ENCODE data around the gene MDFIC. TPM values are rescaled to one million over a fixed set of nuclear protein-coding genes. Genes with fewer than 3 reads are reported as not detected.

Gene MDFIC
- total RNA-seq, 1 experiment from 2014 or later = 7.3 TPM

DNA sequence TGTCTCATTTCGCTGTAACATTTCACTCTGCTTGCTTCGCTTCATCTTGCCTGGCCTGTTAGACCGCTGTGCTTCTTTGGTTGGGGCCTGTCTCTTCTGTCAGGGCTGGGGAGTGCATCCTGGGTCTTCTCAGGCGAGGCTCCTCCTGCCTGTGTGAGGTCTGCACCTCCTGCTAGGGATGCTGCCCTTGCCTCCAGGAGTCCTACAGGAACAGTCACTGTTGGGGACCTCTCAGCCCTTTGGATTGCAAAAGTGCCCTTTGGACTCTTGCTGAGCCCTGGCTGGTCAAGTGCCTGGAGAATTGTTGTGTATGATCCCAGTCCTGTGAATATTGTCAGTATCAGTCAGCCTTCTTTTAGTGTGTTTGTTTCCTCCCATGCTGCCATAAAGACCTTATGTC is 84.1 kb downstream of the MDFIC start:
- in situ Hi-C loops (cut with HindIII; ENCODE audit: low pct_unique_long_range_greater_than_20kb, low sequenced_read_pairs) = no loop called here
- H3K27me3 ChIP-seq (ENCODE audit: control insufficient read depth, insufficient read depth, low read length) = no peaks in the 10 kb centered on the region
- no peak overlapping the region for H3K27ac ChIP-seq (ENCODE audit: low read length)
- BruUV-seq (replicated peaks) = no TSS peak
- intact Hi-C loops (cut with micrococcal nuclease; ENCODE audit: unreplicated experiment) = no loop called here
- H3K36me3 ChIP-seq (ENCODE audit: control insufficient read depth, insufficient read depth, low read length) = no peaks in the 10 kb centered on the region
- no peaks in the 10 kb centered on the region for H3K9me3 ChIP-seq (ENCODE audit: control insufficient read depth, insufficient read depth, low read depth, low read length)
- CTCF ChIA-PET = no interaction called here
- POLR2A ChIA-PET = no interaction called here
- no peak for DNase-seq (ENCODE audit: low read depth, low spot score)
- TF ChIP-seq POLR2AphosphoS5 (IDR thresholded peaks at IDR 0.05; ENCODE audit: low read depth, low read length) (no peak), SIN3A (IDR thresholded peaks at IDR 0.05; ENCODE audit: borderline replicate concordance, insufficient read depth, low read depth, low read length) (no peak)
- TF ChIP-seq, protein P1, sequence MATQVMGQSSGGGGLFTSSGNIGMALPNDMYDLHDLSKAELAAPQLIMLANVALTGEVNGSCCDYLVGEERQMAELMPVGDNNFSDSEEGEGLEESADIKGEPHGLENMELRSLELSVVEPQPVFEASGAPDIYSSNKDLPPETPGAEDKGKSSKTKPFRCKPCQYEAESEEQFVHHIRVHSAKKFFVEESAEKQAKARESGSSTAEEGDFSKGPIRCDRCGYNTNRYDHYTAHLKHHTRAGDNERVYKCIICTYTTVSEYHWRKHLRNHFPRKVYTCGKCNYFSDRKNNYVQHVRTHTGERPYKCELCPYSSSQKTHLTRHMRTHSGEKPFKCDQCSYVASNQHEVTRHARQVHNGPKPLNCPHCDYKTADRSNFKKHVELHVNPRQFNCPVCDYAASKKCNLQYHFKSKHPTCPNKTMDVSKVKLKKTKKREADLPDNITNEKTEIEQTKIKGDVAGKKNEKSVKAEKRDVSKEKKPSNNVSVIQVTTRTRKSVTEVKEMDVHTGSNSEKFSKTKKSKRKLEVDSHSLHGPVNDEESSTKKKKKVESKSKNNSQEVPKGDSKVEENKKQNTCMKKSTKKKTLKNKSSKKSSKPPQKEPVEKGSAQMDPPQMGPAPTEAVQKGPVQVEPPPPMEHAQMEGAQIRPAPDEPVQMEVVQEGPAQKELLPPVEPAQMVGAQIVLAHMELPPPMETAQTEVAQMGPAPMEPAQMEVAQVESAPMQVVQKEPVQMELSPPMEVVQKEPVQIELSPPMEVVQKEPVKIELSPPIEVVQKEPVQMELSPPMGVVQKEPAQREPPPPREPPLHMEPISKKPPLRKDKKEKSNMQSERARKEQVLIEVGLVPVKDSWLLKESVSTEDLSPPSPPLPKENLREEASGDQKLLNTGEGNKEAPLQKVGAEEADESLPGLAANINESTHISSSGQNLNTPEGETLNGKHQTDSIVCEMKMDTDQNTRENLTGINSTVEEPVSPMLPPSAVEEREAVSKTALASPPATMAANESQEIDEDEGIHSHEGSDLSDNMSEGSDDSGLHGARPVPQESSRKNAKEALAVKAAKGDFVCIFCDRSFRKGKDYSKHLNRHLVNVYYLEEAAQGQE (IDR thresholded peaks at IDR 0.05; ENCODE audit: insufficient read depth in 1 of 2, low read depth in 2 of 2, low read length in 1 of 2) = no peak
- TF ChIP-seq, protein P2, sequence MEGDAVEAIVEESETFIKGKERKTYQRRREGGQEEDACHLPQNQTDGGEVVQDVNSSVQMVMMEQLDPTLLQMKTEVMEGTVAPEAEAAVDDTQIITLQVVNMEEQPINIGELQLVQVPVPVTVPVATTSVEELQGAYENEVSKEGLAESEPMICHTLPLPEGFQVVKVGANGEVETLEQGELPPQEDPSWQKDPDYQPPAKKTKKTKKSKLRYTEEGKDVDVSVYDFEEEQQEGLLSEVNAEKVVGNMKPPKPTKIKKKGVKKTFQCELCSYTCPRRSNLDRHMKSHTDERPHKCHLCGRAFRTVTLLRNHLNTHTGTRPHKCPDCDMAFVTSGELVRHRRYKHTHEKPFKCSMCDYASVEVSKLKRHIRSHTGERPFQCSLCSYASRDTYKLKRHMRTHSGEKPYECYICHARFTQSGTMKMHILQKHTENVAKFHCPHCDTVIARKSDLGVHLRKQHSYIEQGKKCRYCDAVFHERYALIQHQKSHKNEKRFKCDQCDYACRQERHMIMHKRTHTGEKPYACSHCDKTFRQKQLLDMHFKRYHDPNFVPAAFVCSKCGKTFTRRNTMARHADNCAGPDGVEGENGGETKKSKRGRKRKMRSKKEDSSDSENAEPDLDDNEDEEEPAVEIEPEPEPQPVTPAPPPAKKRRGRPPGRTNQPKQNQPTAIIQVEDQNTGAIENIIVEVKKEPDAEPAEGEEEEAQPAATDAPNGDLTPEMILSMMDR (IDR thresholded peaks at IDR 0.05) = no peak
- no peak overlapping the region for H3K4me3 ChIP-seq (ENCODE audit: low read depth in 2 of 2, low read length in 2 of 2)
- H3K4me1 ChIP-seq (ENCODE audit: control insufficient read depth, insufficient read depth, low read length) = no peaks in the 10 kb centered on the region
- ATAC-seq = no peak

DNA sequence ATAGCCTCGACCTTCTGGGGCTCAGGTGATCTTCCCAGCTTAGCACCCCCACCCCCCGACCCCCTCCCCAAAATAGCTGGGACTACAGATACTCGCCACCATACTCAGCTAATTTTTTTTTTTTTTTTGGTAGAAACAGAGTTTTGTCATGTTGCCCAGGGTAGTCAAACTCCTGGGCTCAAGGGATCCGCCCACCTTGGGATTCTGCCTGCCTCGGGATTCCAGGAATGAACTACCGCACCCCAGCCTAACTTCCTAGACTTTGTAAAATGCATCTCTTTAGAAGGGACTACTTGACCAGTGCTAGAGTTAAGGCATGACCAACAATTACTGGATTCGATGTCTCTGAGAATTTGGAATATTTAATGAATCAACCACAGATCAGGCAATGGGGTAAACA is 85.9 kb downstream of the MDFIC start:
- BruUV-seq (replicated peaks) = no TSS peak
- no peak overlapping the region for H3K4me3 ChIP-seq (ENCODE audit: low read depth in 2 of 2, low read length in 2 of 2)
- no peak for DNase-seq (ENCODE audit: low read depth, low spot score)
- H3K27me3 ChIP-seq (ENCODE audit: control insufficient read depth, insufficient read depth, low read length) = no peaks in the 10 kb centered on the region
- ChIA-PET POLR2A (no interaction called here), CTCF (interaction anchor here (0.6 kb wide), 1 partner anchor 547 kb away, joined by 9 read pairs; no protein-coding TSS in a partner anchor)
- in situ Hi-C loops (cut with HindIII; ENCODE audit: low pct_unique_long_range_greater_than_20kb, low sequenced_read_pairs) (no loop called here), intact Hi-C loops (cut with micrococcal nuclease; ENCODE audit: unreplicated experiment) (no loop called here)
- H3K36me3 ChIP-seq (ENCODE audit: control insufficient read depth, insufficient read depth, low read length) = no peaks in the 10 kb centered on the region
- H3K27ac ChIP-seq (ENCODE audit: low read length) = no peak overlapping the region
- no peaks in the 10 kb centered on the region for H3K4me1 ChIP-seq (ENCODE audit: control insufficient read depth, insufficient read depth, low read length)
- no peak for ATAC-seq
- no peak for TF ChIP-seq SIN3A (IDR thresholded peaks at IDR 0.05; ENCODE audit: borderline replicate concordance, insufficient read depth, low read depth, low read length)
- no peak for TF ChIP-seq TCF7L2 (IDR thresholded peaks at IDR 0.05; ENCODE audit: low read depth, low read length)
- TF ChIP-seq, protein P1 (IDR thresholded peaks at IDR 0.05; ENCODE audit: insufficient read depth in 1 of 2, low read depth in 2 of 2, low read length in 1 of 2) = no peak
- TF ChIP-seq POLR2AphosphoS5 (IDR thresholded peaks at IDR 0.05; ENCODE audit: low read depth, low read length) = no peak
- TF ChIP-seq, protein P2 (IDR thresholded peaks at IDR 0.05) = no peak
- no peaks in the 10 kb centered on the region for H3K9me3 ChIP-seq (ENCODE audit: control insufficient read depth, insufficient read depth, low read depth, low read length)
